Activated CD4-positive, alpha-beta T cell treated with anti-CD3 and anti-CD28 coated beads for 36 hours (primary cell): ENCODE measurements around the gene TMEM165. TPM values are rescaled to one million over a fixed set of nuclear protein-coding genes. Genes with fewer than 3 reads are reported as not detected.
A peak's percentile ranks its signal among the peaks of the same experiment; 100 is the strongest.
"Not testable (repeated sequence)": the region's sequence is repeated elsewhere in the genome, so short reads cannot be mapped to it uniquely, and the experiment has no call there.

Source experiments
- ATAC-seq: fragments of 200-7000 bp; cut with Tn5 transposase; one replicate; pipeline ENCODE4 v1.10.0; 2021; ENCODE audit warnings: mild to moderate bottlenecking, moderate library complexity
- CTCF ChIA-PET: fragments of 350-600 bp; sonication (Branson Sonifier 250); formaldehyde crosslinking; loops from one replicate; lab custom pipeline; 2021; ENCODE audit warnings: antibody characterized with exemption; lab: Charles Lee
- POLR2A ChIA-PET: fragments of 350-600 bp; sonication (Branson Sonifier 250); formaldehyde crosslinking; loops from one replicate; lab custom pipeline; 2021; ENCODE audit warnings: antibody characterized with exemption, inconsistent platforms; lab: Charles Lee
- DNase-seq: peaks from one replicate; pipeline ENCODE4 v3.0.0-alpha.2; 2020
- H3K27ac Mint-ChIP-seq: one replicate; pipeline ENCODE4 v1.8.0; 2021; ENCODE audit warnings: mixed read lengths
- H3K27me3 Mint-ChIP-seq: one replicate; pipeline ENCODE4 v1.8.0; 2021; ENCODE audit warnings: mixed read lengths
- H3K36me3 Mint-ChIP-seq: one replicate; pipeline ENCODE4 v1.8.0; 2021; ENCODE audit warnings: low read depth, mixed read lengths
- H3K4me1 Mint-ChIP-seq: one replicate; pipeline ENCODE4 v1.8.0; 2021; ENCODE audit warnings: mixed read lengths
- H3K4me3 Mint-ChIP-seq: one replicate; pipeline ENCODE4 v1.8.0; 2021; ENCODE audit warnings: mild to moderate bottlenecking, moderate library complexity, mixed read lengths
- H3K9me3 Mint-ChIP-seq: one replicate; pipeline ENCODE4 v1.8.0; 2021; ENCODE audit warnings: low read depth, mixed read lengths
- intact Hi-C, 2 experiments: fragments of 100-400 bp; cut with DNase I in 1 of 2; cut with micrococcal nuclease in 1 of 2; formaldehyde crosslinking; loops; one replicate each; pipeline versions ENCODE4 v1.14.2 to v1.15.1; 2022 to 2024; cut with DNase I, micrococcal nuclease
- total RNA-seq, 2 experiments: library from RNA; stranded (reverse); gene quantifications; one replicate each; pipeline ENCODE4 v1.2.3, GENCODE V29; 2021

TMEM165 gene
- total RNA-seq, 2 experiments from 2014 or later = 43.4 to 49.5 TPM

DNA sequence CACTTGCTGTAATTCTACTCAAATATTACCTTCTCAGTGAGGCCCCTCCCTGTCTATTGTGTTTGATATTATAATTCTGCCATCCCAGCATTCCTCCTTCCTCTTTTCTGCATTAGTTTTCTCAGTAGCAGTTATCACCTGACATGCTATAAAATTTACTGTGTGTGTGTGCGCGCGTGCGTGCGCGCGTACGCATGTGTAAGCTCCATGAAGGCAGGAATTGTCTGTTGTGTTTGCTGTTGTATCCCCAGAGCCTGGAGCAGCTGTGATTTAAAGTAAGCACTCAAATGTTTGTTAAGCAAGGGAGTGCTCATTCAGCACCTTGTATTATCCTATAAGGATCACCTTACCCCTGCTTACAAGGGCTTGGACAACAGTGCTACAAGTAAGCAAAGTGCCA, 41.1 kb upstream of the TMEM165 start:
- intact Hi-C loops = no loop called here
- CTCF ChIA-PET = interaction anchor here (0.7 to 1.8 kb wide), 2 partner anchors 8 to 39 kb away, joined by 3 to 14 read pairs; partner anchors contain the start of gene SRD5A3

DNA sequence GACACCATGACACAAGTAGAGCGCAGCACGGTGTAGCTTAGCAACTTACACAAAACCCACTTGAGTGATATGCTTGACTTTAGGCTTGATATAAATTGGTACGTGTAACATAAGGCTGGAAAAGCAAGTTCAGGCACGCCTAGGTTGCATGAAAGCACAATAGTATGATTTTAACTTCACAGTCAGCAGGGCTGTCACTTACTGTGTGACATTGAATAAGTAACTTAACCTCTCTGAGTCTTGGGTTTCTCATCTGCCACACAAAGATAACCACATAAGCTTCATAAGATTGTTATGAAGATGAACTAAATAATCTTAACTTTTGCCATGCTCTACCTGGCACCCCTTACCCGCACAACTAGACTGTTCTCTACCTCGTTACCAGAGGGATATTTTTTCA, 40.2 kb upstream of the TMEM165 start:
- Mint-ChIP-seq H3K9me3 (no peaks in the 10 kb centered on the region), H3K4me1 (peaks cover 16% of the 10 kb centered on the region), H3K4me3 (no peak overlapping the region), H3K27me3 (no peaks in the 10 kb centered on the region), H3K27ac (no peak overlapping the region), H3K36me3 (peaks cover 26% of the 10 kb centered on the region)
- CTCF ChIA-PET = interaction anchor here (0.6 to 1.8 kb wide), 2 partner anchors 9 to 240 kb away, joined by 3 to 14 read pairs; partner anchors contain the start of gene SRD5A3
- DNase-seq (no peak), ATAC-seq (no peak)
- intact Hi-C loops = no loop called here
- POLR2A ChIA-PET = no interaction called here

More for the DNA sequence above, 41.1 kb upstream of the TMEM165 start:
- POLR2A ChIA-PET = no interaction called here
- ATAC-seq (no peak), DNase-seq (no peak)
- Mint-ChIP-seq H3K9me3 (no peaks in the 10 kb centered on the region), H3K4me3 (no peak overlapping the region), H3K27me3 (no peaks in the 10 kb centered on the region), H3K27ac (no peak overlapping the region), H3K4me1 (peaks cover 16% of the 10 kb centered on the region), H3K36me3 (peaks cover 26% of the 10 kb centered on the region)

DNA sequence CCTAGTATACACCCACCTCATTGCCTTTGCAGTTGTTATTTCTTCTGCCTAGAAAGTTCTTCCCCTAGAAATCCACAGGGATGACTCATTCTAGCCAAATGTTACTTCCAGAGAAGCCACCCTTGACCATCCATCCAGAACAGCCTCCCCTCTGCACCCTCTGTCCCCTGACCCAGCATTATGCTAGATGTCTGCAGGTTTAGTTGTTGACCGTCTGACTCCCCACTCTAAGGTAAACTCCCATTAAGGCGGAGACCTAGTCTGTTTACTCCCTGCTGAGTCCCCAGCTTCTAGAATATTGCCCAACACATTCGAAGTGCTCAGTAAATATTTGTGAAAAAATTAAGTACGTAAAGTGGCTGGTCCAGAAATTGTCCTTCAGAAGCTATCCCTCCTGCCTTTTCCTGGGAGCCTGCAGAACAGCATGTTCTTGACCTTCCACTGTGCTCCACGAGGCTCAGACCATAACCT, 38.7 kb upstream of the TMEM165 start:
- CTCF ChIA-PET = no interaction called here
- no peak for ATAC-seq

DNA sequence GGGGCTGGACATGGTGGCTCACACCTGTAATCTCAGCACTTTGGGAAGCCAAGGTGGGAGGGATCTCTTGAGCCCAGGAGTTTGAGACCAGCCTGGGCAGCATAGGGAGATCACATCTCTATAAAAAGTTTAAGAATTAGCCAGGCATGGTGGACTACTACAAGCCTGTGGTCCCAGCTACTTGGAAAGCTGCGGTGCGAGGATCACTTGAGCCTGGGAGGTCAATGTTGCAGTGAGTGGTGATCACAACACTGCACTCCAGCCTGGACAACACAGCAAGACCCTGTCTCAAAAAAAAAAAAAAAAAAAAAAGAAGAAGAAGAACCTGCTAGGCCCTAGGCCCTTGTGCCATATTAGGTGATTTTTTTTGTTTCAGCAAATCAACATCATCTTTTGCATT, 37.5 kb upstream of the TMEM165 start:
- CTCF ChIA-PET = no interaction called here

More for the DNA sequence above, 38.7 kb upstream of the TMEM165 start:
- Mint-ChIP-seq H3K4me3 (no peak overlapping the region), H3K27ac (no peak overlapping the region), H3K9me3 (no peaks in the 10 kb centered on the region), H3K36me3 (peaks cover 22% of the 10 kb centered on the region), H3K27me3 (no peaks in the 10 kb centered on the region), H3K4me1 (peaks cover 18% of the 10 kb centered on the region)
- DNase-seq = no peak
- intact Hi-C loops = no loop called here
- POLR2A ChIA-PET = no interaction called here

DNA sequence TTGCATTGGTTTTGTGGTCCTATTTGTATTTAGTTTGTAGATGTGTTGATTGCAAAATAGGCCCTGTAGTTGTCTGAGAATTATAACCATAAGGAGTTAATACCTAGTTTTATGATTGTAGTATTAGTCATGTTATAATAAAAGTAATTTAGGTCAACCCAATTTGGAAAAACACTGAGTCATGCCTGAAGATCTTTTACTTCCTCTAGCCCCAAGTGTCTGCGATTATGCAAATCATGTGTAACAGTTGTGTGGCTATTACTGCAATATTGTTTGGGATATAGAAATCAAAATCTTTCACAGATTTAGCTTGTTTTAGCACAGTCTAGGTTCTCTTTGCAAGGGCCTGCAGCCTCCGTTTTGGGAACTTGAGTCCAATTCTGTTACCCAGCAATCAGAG, 37.1 kb upstream of the TMEM165 start:
- H3K9me3 Mint-ChIP-seq = no peaks in the 10 kb centered on the region
- H3K27ac Mint-ChIP-seq = no peak overlapping the region
- ATAC-seq = peak; percentile 80
- H3K36me3 Mint-ChIP-seq = peaks cover 13% of the 10 kb centered on the region
- ChIA-PET CTCF (no interaction called here), POLR2A (no interaction called here)
- no peak overlapping the region for H3K4me3 Mint-ChIP-seq
- no peak for DNase-seq
- H3K27me3 Mint-ChIP-seq = no peaks in the 10 kb centered on the region
- peaks cover 18% of the 10 kb centered on the region for H3K4me1 Mint-ChIP-seq
- intact Hi-C loops = no loop called here

More for the DNA sequence above, 37.5 kb upstream of the TMEM165 start:
- peaks cover 16% of the 10 kb centered on the region for H3K36me3 Mint-ChIP-seq
- no peak overlapping the region for H3K27ac Mint-ChIP-seq
- peaks cover 18% of the 10 kb centered on the region for H3K4me1 Mint-ChIP-seq
- no peaks in the 10 kb centered on the region for H3K9me3 Mint-ChIP-seq
- intact Hi-C loops = no loop called here
- DNase-seq = no peak
- no peak overlapping the region for H3K4me3 Mint-ChIP-seq
- POLR2A ChIA-PET = no interaction called here
- no peaks in the 10 kb centered on the region for H3K27me3 Mint-ChIP-seq
- no peak for ATAC-seq

DNA sequence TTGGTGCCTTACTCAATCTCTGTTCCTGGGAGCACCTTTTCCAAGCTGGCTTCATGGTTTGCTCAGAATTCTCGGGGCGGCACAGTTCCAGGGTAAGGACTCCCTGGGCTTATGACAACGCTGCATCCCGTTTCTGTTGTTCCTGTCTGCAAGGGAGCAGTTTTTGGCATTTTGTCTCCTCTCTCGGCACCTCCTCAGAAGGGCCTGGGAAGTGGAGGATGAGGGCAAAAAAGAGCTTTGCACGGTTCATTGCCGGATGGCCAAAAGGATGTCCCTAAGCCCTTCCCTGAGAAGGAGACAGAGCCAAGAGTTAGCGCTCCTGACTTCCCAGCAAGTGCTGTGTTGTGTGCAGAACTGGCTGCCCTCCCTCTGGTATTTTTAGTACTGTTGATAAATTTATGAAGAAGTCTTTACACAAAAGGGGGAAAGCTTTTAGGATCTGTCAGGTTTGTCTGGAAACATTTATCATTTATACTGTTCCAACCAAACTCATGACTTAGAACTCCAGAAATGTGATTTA, 36.3 kb upstream of the TMEM165 start:
- Mint-ChIP-seq H3K36me3 (peaks cover 7% of the 10 kb centered on the region), H3K4me3 (no peak overlapping the region), H3K9me3 (no peaks in the 10 kb centered on the region), H3K4me1 (peaks cover 18% of the 10 kb centered on the region), H3K27me3 (no peaks in the 10 kb centered on the region), H3K27ac (no peak overlapping the region)
- POLR2A ChIA-PET = no interaction called here
- intact Hi-C loops = no loop called here
- ATAC-seq (no peak), DNase-seq (no peak)
- CTCF ChIA-PET = no interaction called here

DNA sequence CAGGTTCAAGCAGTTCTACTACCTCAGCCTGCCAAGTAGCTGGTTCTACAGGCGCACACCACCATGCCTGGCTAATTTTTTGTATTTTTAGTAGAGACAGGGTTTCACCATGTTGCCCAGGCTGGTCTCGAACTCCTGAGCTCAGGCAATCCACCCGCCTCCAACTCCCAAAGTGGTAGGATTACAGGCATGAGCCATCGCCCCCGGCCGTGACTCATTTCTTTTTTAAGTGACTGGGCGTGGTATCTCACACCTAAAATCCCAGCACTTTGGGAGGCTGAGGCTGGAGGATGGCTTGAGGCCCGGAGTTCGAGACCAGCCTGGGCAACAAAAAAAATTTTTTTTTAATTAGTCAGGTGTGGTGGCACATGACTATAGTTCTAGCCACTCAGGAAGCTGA, 32.8 kb upstream of the TMEM165 start:
- peak; percentile 36 for DNase-seq
- H3K36me3 Mint-ChIP-seq, H3K9me3 Mint-ChIP-seq, H3K4me3 Mint-ChIP-seq, H3K27ac Mint-ChIP-seq, ATAC-seq, H3K27me3 Mint-ChIP-seq, POLR2A ChIA-PET, intact Hi-C loops: not testable (repeated sequence)
- CTCF ChIA-PET = interaction anchor here (0.8 kb wide), 1 partner anchor 402 kb away, joined by 3 read pairs; no protein-coding TSS in a partner anchor
- H3K4me1 Mint-ChIP-seq = peaks cover 15% of the 10 kb centered on the region

DNA sequence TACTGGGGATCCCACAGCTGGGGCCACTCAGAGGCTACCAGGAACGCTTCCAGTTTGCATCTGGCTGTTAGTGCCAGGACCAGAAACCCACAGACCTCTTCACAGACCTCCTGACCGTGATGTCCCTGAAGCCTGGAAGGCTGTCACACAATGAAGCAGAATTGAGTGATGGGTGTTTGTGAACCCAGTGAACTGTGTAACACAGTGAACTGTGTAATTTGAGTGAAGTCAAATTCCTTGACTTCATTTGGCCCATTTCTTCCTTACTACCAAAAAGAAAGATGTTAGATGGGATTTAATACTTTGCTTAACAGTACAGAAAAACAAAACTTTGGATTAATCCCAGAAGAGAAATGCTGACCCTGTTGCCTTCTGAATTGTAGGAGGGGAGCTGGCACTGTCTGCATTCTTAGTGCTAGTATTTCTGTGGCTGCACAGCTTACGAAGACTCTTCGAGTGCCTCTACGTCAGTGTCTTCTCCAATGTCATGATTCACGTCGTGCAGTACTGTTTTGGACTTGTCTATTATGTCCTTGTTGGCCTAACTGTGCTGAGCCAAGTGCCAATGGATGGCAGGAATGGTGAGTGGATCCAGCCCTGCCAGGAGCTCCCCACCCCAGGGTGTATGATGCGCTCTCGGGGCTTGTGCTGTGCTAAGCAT, 31.9 kb upstream of the TMEM165 start:
- ChIA-PET CTCF (interaction anchor here (0.8 kb wide), 1 partner anchor 403 kb away, joined by 3 read pairs; no protein-coding TSS in a partner anchor), POLR2A (no interaction called here)
- peaks cover 8% of the 10 kb centered on the region for H3K4me1 Mint-ChIP-seq
- no peak for ATAC-seq
- intact Hi-C loops = no loop called here
- no peaks in the 10 kb centered on the region for H3K27me3 Mint-ChIP-seq
- no peak overlapping the region for H3K27ac Mint-ChIP-seq
- no peak overlapping the region for H3K4me3 Mint-ChIP-seq
- H3K9me3 Mint-ChIP-seq = no peaks in the 10 kb centered on the region
- H3K36me3 Mint-ChIP-seq = peaks cover 5% of the 10 kb centered on the region
- DNase-seq = no peak

DNA sequence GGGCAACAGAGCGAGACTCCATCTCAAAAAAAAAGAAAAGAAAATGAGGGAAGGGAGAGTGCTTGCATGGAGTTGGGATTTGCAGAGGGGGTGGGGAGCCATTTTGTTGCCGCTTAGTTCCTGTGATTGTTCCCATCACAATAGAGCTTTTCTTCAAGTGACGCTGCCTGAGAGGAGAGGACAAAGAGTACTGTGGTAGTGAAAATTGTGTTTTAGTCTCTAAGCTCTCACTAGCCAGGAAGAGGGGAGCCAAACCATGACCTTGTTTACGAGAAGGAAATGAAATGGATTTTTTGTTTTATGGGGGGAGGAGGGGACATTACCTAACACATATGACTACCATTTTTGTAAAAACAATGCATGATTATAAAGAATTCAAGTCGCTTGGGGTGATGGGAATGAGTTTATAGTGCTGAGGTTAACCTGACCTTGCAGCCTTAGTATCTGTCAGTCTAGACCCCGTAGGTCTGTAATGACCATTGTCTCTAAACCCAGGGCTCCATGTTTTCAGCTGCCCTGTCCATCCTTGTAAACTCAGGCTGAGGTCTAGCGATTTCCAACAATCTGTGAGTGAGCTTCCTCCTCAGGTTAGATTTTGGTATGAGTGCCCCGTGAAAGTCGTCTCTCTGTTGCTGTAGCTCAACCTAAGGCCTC, 30.9 kb upstream of the TMEM165 start:
- Mint-ChIP-seq H3K36me3 (peaks cover 5% of the 10 kb centered on the region), H3K4me1 (peaks cover 2% of the 10 kb centered on the region), H3K27me3 (no peaks in the 10 kb centered on the region), H3K27ac (no peak overlapping the region), H3K4me3 (no peak overlapping the region), H3K9me3 (no peaks in the 10 kb centered on the region)
- DNase-seq (no peak), ATAC-seq (no peak)
- CTCF ChIA-PET = no interaction called here
- POLR2A ChIA-PET = no interaction called here
- intact Hi-C loops = no loop called here

DNA sequence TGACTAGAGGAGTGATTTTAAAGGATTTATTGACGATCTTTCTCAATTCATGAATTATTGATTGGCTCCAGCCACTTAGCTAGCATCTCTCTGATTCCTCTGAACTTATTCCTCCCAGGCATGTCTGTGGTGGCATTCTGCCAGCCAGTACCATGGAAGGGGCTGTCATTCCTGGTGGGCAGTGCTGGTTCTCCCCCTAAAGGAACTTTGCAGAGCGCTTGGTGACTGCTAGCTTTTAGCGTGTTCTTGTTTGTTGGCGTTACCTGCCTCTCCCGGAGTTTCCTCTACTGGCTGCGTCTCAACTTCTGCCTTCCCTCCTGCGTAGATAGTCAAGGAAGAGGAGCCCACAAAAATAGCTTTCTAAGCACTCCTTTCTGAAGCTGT, 30.4 kb upstream of the TMEM165 start:
- Mint-ChIP-seq H3K4me3 (no peak overlapping the region), H3K4me1 (peaks cover 2% of the 10 kb centered on the region), H3K27me3 (no peaks in the 10 kb centered on the region), H3K36me3 (peaks cover 5% of the 10 kb centered on the region), H3K9me3 (no peaks in the 10 kb centered on the region), H3K27ac (no peak overlapping the region)
- intact Hi-C loops = no loop called here
- POLR2A ChIA-PET = no interaction called here
- CTCF ChIA-PET = no interaction called here
- DNase-seq = no peak
- no peak for ATAC-seq

DNA sequence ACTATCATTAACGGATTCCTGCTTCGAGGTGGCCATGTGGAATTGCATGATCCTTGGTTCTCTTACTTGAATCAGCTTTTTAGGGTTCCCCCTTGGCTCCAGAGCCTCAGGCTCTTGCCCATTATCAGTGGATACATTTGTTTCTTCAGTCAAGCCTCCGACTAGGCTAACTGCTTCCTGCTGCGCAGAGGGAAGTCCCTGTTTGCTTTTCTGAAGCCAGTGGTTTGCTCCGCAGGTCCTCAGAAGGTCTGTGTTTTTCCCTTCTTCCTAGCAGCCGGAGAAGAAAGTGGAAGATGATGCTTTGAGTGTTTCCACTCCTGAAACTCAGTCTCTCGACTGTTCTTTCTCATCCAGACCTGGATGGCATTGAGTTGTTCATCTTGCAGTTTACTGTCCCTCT, 29.1 kb upstream of the TMEM165 start:
- Mint-ChIP-seq H3K36me3 (peaks cover 5% of the 10 kb centered on the region), H3K9me3 (no peaks in the 10 kb centered on the region), H3K4me3 (no peak overlapping the region), H3K27ac (no peak overlapping the region), H3K4me1 (peaks cover 2% of the 10 kb centered on the region), H3K27me3 (no peaks in the 10 kb centered on the region)
- ChIA-PET CTCF (no interaction called here), POLR2A (no interaction called here)
- DNase-seq (no peak), ATAC-seq (no peak)
- intact Hi-C loops = no loop called here
